HG02763 (cell line): ENCODE measurements around the gene LOXL3.

Source experiments
- ATAC-seq: cut with Tn5 transposase; IDR thresholded peaks from one replicate; pipeline ENCODE4 v1.9.1; 2021; ENCODE audit warnings: mild to moderate bottlenecking, moderate library complexity; ENCODE audit not compliant: unreplicated experiment

The LOXL3 gene

DNA sequence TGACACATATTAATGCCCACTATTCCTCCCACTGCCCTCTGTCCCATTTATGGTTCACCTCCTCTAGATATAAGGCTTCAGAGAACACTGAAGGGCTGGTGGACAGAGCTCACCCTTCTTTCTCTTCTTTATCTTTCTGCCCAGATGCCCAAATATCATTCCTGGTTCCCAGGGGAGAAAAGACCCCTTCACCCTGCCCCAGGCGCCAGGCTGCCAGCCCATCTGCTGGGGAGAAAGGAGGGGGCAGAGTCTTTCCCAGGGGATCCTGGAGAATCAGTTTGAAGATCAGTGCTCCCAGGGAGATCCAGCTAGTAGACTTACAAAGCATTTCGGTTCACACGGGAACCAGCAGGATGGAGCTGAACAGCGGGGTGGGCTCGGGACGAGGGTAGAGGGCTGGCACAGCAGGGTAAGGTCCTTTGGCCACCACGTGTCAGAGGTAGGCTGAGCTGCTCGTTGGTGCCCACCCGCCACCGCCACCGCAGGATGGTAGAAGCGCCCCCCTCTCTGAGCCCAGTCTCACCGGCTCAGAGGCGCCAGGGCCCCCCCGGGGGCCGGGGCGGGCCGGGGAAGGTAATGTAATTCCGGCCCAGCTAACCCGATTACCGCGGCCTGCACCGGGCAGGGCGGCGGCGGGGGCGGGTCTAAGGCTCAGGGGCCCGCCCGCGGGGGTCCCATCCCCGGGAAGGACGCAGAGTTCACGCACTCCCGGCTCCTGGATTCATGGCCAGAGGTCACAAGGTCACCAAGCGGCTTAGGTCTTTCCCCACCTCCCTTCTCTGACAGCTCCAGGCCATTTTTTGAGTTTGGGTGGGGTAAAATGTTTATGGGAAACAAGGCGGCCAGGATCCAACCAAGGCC, 40.8 kb downstream of the LOXL3 start:
- no peak for ATAC-seq

DNA sequence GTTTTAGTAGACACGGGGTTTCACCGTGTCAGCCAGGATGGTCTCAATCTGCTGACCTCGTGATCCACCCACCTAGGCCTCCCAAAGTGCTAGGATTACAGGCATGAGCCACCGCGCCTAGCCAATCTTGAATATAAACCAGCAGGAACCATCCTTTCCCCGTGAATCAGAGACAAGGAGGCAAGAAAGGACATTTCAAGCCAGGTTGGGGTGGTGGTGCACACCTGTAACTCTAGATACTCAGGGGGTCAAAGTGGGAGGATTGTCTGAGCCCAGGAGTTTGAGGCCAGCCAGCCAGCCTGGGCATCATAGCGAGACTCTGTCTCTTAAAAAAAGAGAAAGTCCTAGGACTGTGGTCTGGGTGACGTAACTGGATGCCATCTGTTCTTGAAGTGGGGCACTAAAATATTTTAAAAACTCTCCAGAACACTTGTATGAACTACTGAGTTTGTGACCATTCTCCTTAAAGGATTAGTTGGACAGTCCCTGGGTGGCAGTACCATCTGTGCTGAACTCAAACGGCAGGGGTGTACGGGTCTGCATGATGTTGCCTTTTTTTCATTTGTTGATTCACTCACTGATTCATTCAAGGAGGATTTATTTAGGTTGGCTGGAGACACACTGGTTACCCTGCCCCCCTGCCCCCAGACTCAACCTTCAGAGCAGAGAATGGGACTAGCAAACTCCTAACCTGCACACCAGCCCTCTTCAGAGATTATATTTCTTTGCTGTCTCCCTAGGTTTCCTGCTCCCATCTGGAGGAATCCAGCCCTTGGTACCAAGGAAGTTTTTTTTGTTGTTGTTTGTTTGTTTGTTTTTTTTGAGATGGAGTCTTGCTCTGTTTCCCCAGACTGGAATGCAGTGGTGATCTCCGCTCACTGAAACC, 42.4 kb downstream of the LOXL3 start:
- ATAC-seq, result no peak

DNA sequence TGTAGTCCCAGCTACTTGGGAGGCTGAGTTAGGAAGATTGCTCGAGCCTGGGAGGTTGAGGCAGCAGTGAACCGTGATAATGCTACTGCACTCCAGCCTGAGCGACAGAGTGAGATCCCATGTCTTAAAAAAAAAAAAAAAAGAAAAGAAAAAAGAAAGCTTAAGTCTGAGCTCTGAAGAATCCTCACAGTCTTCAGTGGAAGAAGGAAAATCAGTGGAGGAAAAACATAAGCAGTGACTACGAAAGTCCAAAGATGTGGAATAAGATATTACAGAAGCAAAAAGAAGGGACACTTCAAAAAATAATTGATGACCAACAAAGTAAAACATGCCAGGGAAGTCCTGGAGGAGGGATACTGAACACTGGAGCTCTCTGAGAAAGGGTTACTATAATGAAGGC, 43.5 kb downstream of the LOXL3 start:
- no peak for ATAC-seq

DNA sequence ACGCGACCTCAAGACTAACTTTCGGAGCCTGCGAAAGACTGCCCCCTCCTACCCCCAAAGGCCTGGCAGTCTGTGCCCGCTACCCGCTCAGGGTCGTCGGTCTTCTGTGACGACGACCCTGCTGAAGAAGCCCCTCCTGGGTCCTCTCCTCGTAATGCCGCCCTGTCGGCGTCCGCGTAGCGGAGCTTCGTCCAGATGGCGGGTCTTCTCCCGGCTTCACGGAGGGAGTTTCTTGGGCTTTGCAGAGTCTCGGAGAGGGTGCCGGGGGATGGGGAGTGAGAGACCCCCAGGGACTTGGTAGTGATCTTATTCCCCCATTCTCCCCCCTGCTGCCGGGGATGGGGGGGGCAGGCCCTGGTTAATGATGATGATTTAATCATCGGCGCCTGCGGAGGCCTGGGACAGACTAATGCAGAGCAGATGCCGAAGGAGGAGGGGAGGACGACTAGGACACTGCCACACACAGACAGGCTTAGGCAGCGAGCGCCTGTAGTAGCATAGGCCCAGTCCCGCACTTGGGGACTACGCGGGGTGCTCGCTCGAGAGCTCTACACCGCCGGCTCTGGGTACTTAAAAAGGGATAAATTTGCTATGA, 45.7 kb downstream of the LOXL3 start:
- no peak for ATAC-seq

DNA sequence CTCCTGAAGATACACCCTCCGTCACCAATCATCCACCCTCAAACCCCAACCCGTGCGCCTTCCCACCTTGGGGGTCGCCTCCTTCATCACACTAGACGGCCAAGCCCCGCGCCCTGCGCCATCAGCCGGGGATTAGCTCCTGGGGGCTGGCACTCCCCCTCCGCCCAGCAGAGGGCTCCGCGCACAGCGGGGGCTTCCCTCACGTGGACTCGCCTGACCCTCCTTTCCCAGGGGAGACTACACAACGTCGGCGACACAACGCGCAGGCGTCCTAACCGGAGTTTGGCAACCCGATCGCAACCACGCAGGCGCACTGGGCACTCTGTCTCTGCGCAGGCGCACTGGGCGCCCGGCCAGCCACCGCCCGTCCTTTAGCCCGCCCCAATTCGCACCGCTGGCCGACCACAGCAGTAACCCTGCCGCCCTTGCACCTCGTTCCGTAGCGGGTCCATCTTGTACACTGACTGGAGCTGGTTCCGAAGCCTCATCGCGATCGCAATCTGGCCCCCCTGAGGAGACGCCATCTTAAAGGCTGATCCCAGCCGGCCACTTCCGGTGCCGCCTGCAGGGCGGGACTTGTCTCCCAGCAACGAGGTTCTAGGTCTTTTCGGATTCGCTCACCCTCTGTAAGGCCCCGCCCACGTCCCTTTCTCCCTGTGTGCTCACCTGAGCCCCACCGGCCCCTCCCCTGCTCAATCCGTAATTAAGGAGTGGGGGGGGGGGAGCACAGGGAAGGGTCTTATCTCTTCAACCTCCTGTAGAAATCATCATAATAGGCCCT, 46.4 kb downstream of the LOXL3 start, which contains the start of gene PCGF1:
Gene PCGF1 (minus strand): TSS at position 551 of the 781 bp plus-strand sequence. CDS start 27 bp downstream, at position 524.
- peak; percentile 90 for ATAC-seq

DNA sequence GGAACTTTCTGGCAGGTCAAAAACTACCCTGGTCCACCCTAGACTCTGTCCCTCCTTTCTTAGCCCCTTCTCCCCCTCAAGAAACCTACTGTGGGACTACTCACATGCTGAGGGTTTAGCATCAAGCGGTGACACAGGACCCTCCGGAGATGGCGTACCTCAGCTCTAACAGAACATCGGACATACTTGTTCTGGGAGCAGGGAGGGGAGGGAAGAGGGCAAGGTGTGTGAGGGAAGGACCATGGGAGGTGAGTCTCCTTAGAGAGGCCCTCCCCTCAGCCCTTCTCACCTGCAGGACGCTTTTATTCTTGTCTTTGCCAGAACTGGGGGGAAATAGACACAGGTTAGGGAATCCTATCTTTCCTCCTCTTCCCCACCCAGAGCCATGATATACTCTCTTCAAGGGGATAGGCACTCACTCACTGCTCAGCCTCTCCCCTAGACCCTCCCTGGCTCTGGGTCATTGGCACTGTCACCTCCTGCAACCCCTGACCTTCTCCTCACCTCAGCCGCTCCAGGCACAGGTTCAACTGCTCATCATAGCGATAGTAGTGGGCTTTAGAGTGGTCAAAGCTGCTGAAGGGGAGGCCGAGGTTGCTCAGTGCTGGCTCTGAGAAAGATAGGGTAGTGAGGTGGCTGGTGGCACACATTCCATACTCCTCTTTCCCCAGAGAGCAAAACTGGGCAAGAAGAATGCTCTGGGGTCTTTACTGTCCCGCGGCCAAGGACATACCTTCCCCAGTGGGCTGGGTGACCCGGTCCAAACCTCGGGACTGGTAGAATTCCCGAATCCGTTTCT, 48.1 kb downstream of the LOXL3 start:
- no peak for ATAC-seq

DNA sequence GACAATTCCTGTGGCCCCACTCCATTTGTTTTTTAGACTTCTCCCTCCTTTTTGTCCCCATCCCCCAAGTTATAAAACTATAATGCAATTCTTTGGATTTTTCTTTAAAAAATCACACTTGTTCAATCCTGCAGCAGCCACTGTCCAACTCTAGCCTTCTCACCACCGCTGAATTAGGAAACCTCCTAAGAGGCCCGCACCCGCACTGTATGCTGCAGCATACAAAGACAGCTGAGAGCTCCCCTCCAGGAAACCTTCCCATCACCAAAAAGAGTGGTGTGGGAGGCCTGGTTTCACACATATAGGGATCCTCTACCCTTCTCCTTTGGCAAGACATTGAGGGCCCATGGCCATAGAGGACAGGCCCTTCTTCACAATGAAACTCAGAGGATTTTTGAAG, 49.2 kb downstream of the LOXL3 start:
- ATAC-seq, result no peak

DNA sequence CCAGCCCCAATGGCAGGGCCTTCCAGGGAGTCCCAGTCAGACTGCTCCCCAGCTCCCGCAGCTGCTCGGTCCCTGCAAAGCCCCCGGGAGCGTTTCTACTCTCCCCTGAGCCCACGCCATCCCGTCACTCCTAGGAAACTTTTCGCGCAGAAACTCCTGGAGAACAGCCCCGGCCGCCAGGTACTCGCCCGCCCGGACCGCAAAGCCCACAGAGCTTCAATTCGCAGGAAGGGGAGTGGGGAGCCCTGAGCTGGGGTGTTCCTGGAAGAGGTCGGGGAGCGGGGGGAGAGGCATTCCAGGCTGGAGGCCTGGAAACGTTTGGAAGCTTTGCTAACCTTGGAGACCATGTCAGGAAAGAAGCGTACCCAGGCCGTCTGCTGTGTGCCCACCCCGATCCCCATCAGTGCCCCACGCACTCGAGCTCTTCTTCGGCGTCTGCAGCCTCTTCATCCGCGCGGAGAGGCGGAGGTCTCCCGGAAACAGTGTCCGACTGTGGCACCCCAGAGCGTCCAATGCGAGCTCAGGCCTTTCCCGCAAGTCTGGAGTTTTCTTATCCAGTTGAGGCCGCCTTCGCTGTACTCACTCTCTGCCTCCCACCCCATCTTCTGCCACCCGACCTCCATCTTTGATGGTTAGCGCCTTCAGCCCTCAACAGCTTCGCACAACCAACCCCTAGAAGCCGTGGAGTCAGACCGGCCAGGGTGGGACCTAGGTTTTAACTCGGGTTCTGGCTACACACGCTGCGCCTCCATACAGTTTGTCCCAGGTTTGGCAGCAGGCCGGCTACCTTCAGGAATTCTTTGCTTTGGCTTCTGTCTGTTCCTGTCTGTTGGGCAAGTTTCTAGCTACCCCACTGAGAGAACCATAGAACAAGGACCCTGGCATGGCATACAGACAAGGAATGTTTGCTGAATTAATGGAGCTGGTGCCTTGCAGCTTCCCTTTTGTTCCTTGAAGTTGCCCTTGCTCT, 50.0 kb downstream of the LOXL3 start:
- ATAC-seq, result no peak

DNA sequence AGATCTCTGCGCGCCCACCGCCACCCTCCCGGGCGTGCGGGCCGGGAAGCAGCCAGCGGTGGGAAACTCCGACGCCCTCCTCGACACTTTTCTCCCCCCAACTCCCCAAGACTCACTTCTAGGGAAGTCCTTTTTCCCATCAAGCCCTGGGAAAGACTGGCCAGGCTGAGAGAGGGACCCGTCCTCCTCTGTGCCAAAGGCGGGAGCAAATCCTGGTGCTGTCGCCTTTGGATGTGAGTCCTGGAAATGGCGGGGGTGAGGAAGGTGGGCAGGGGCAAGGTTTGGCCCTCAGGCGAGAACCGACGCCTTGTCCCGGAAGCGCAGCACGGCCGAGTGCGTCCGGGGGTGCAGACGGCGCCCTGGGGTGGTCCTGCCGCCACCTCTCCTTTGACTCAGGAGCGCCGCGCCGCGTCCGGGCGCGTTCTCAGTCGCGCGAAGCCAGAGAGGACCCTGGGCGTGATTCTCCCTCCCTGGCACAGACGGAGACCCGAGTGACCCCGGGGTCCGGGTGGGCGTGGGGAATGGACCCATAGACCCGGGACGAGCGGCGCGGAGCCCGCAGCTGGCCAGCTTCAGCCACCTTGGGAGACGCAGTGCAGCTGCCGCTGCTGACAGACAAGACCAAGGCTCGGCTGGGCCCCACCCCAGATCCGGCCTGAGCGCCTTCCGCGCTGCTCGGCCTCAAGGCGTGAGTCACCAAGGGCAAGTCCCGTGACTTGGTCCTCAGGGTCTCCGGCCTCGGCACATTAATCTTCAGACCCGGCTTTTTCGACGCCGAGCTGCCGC, 50.8 kb downstream of the LOXL3 start:
- peak; percentile 27 for ATAC-seq

DNA sequence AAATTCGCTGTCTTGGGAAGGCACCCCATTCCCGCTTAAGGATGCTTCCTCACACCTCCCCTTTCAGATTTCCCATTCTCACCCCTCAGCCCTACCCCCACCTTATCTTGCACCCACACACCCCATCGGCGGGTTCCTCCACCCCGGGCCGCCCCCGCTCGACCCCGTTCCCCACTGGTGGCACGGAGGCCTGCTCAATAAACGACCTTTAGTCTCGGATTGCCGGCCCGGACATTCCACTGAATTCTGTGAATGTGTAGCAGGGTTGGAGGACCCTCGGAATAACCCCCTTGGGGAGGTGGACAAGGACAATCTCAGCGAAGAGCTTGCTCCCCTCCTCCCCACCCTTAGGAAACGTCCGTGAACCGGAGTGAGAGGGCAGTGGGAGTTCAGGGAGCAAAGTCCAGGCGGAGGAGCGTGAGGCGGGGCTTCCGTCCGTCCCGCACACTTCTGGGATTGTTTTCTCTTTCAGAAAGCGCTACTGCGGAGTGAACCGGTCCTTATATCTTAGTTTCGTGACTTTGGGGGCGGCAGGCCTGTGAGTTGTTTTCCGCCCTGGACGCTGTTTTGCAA, 51.5 kb downstream of the LOXL3 start:
- ATAC-seq, result no peak

DNA sequence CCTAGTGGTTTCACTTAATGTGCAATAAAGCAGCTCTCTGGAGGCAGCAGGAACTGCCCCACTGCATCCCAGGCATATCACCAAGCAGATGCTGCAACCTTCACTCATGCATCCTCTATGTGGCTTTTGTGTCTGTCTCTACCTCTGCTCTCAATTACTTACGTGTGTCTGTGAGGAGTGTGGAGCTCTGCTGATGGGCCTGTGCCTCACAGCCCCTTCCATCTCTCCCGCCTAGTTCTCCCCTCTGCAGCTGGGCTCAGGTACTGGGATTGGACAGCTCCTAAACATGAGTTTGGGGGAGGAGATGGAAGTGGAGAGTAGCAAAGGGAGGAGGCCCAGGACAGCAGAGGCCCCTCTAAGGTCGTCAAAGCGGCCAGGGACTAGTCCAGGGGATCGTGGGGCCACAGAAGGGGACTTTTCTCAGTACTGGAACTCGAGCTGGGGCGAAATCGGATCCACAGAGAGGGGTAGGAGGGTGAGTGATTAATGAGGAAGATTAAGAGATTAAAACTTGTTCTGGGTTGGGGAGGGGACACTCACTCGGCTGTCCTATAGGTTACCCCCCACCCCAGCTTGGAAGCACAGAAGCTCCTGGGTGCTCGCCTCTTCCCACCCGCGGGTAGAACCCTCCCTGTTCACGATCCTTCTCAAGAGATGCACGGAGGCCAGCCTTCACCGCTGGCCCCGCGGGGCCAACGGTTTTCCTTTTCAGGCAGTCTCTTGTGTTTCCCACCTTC, 52.2 kb downstream of the LOXL3 start:
- ATAC-seq, result no peak

DNA sequence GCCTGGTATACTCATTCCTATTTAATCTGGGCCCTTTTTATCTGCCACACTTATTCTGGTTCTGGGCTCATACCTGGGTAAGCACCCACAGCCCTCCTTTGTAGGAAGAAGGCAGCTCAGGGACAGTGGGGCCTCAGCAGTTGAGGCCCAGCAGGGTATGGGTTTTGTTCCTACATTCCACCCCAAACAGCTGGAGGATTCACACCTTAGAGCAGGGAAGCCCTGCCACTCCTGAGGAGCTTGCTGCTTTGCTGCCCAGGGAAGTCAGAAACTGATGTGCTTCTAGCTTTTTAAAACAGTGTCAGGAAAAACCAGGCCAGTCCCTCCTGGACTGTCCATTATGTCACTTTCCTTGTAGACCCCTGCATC, 53.2 kb downstream of the LOXL3 start:
- no peak for ATAC-seq

DNA sequence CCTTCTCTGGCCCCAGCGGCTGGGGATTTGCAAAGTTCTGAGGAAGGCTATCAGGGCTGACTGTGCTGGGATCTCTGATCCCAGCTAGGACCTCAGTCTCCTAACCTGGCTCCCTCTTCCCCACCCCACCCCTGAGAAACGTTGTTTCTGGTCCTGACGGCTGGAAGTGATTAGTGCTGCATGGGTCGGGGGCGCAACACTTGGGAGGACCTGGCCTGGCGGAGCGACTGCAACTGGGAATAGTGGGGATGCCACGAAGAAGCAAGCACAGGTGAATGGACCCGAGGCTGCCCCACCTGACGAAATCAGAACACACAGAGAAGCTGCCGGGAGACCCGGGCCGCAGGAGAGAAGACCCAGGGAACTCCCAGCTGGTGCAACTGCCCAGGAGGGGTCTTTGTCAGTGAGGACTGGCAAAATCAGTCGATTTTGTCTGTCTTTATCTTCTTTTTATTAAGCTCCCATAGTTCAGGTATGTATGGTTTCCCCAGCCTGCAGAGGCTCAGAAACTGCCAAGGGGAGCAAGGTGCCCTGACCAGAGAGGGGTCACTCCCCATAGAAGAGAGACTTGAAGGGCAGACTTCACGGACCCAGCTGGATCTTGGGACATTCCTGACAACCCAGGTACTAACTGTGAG, 53.7 kb downstream of the LOXL3 start:
- ATAC-seq, result no peak

DNA sequence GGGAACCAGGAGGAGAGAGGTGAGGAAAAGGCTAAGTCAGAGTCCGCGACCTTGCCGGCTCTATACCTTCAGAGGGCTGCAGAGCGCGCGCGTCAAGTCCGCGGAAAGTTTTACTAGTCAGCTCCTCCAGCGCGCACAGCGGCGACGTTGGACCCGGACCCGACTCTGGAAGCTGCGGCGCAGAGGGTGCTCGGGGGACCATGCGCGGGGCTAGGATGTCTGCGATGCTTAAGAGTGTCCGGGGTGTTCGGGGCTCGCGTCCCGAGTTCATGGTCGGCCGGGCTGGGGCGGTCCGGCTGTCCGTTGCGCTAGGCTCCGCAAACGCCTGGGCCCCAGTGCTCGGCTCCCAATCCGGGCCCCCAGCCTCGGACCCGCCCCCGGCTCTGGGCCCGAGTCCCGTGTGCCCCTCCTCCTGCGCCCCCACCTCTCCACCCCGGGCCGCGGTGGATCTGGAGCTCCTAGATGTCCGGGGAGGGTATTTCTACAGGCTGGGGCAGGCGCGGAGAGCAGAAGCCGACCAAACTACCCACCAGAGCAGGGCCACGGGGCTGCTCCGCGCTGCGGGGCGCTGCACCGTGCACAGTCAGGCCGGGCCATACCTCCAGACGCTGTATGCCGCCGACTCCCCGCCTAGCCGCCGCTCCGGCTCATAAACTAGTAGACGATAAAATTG, 54.3 kb downstream of the LOXL3 start, which contains the start of gene LBX2:
Gene LBX2 (minus strand): TSS at position 337 of the 673 bp plus-strand sequence. CDS start 66 bp downstream, at position 271.
- ATAC-seq, result no peak

DNA sequence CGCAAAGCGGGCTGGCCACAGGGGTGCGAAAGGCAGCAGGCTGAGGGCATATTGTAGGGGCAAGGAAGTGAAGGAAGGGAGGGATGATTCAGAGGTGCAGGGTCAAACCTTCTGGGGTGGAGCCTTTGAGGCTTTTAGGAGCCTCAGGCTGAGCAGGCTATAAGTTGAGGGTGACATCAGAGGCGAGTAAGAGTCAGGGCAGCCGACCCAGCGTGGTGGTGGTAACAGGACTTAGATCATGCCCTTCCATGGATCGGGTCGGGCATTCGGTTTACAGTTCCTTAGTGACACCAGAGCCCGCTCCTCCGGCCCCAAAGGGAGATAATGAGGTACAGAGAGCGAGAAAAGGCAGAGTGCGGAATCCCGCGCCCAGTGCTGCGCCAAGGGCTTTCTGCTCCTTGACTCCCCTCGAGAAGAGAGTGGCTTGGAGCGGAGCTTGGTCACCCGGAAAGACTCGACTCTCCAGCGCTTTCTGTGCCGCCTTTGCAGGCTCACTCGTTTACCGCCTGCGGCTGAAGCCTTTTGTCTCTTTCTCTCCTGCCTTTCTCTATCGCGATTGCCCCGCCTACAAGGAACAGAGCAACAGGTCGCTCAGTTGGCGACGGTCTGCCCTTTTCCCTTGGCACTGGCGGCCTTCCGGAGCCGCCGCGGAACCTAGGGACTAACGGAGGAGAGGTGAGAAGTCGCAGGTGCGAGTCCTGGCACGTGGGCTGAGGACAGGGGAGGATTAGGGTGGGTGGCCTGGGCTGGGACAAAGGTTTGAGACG, 55.1 kb downstream of the LOXL3 start:
- ATAC-seq, result no peak
